Sigmoid colon (tissue), 3 donors: ENCODE results near the gene GPLD1.

ENCODE experiments used
- CTCF ChIP-seq, 4 experiments: fragments of 450-650 bp in 3 of 4; fragments of 200-600 bp in 1 of 4; IDR thresholded peaks; one replicate each; pipeline ENCODE4 v1.5.1; 2016 to 2019; ENCODE audit warnings: antibody characterized with exemption in 4 of 4, mild to moderate bottlenecking in 3 of 4, moderate library complexity in 2 of 4
- POLR2A ChIP-seq, 2 donors: fragments of 450-650 bp; IDR thresholded peaks; one replicate each; pipeline ENCODE4 v1.6.1; 2016; ENCODE audit warnings: antibody characterized with exemption in 2 of 2, mild to moderate bottlenecking in 2 of 2, moderate library complexity in 2 of 2

GRCh38 chr6:24529985-24530384, 40.6 kb upstream of the GPLD1 start:
- TF ChIP-seq CTCF (IDR thresholded peaks at IDR 0.05) (no peak), POLR2A (IDR thresholded peaks at IDR 0.05) (no peak)
